SU-DHL-6 (cell line): ENCODE results near the gene EPB41.

ENCODE experiments used
- CTCF ChIP-seq: fragments of 200-600 bp; sonication (generic); IDR thresholded peaks from one replicate; pipeline ENCODE4 v1.5.1; 2017; ENCODE audit warnings: antibody characterized with exemption, mild to moderate bottlenecking, low read length, moderate library complexity; ENCODE audit not compliant: insufficient read depth, poor library complexity, severe bottlenecking
- EZH2phosphoT487 ChIP-seq: fragments of 200-600 bp; sonication (generic), shearing (Covaris generic); conservative IDR thresholded peaks from 2 replicates; pipeline ENCODE4 v1.6.1; 2018; ENCODE audit warnings: mild to moderate bottlenecking, antibody characterized with exemption, low read length, moderate library complexity, mixed read lengths

- TF ChIP-seq CTCF (no peak), EZH2phosphoT487 (no peak)
These were observed 252.0 kb downstream of the EPB41 start for GRCh38 chr1:29166291-29166878.
